ENCODE results near the gene DNAH7. TPM values are rescaled to one million over a fixed set of nuclear protein-coding genes. Genes with fewer than 3 reads are reported as not detected.

Gene DNAH7
- total RNA-seq, 1 experiment from 2014 or later: 0.09 TPM

GRCh38 chr2:195891081-195891480 lies 177.6 kb downstream of the DNAH7 start:
- H3K4me1 Mint-ChIP-seq: no peaks in the 10 kb centered on the region
- H2AFZ ChIP-seq (ENCODE audit: low read length): no peak overlapping the region
- no peaks in the 10 kb centered on the region for H3K9me3 Mint-ChIP-seq

More at GRCh38 chr2:195891081-195891480, 177.6 kb downstream of the DNAH7 start:
- Histone ChIP-seq H3K27ac (ENCODE audit: insufficient read length, low read depth, low read length) (no peak overlapping the region), H4K20me1 (ENCODE audit: control insufficient read depth, insufficient read depth, insufficient read length) (no peaks in the 10 kb centered on the region), H3T11ph (ENCODE audit: low read length) (no peak overlapping the region), H3K18ac (ENCODE audit: insufficient read length, low read depth, low read length) (no peak overlapping the region), H4K5ac (ENCODE audit: insufficient read length, low read depth, low read length) (no peak overlapping the region), H3K23ac (ENCODE audit: insufficient read length, low read depth, low read length) (no peak overlapping the region), H3K4ac (ENCODE audit: low read depth, low read length) (no peak overlapping the region), H2BK15ac (ENCODE audit: low read depth, low read length) (no peak overlapping the region), H3K79me1 (ENCODE audit: insufficient read depth, low read depth, low read length, poor library complexity, severe bottlenecking) (no peaks in the 10 kb centered on the region), H2AK5ac (ENCODE audit: insufficient read length, low read length) (no peak overlapping the region), H2BK12ac (ENCODE audit: insufficient read length, low read depth, low read length) (no peak overlapping the region), H3K14ac (ENCODE audit: insufficient read depth, low read length) (no peak overlapping the region), H3K4me1 (ENCODE audit: insufficient read depth, low read length) (no peaks in the 10 kb centered on the region), H3K4me2 (ENCODE audit: insufficient read depth, insufficient read length, low read length) (no peak overlapping the region), H2BK5ac (ENCODE audit: insufficient read length, low read length) (no peak overlapping the region), H3K9me3 (ENCODE audit: control insufficient read depth, low read depth, low read length) (no peaks in the 10 kb centered on the region), H2BK120ac (ENCODE audit: low read depth, low read length, poor library complexity, severe bottlenecking) (no peak overlapping the region), H4K91ac (ENCODE audit: insufficient read length, low read depth, low read length) (no peak overlapping the region), H2BK20ac (ENCODE audit: low read depth, low read length, poor library complexity, severe bottlenecking) (no peak overlapping the region), H4K8ac (replicated peaks; ENCODE audit: insufficient read length, low read depth, low read length) (no peak overlapping the region), H3K79me2 (ENCODE audit: insufficient read depth, low read length) (no peaks in the 10 kb centered on the region), H3K9ac (ENCODE audit: extremely low read depth, insufficient read length, low read length) (no peak overlapping the region), H3K56ac (ENCODE audit: insufficient read length, low read depth, low read length) (no peak overlapping the region), H3K23me2 (ENCODE audit: insufficient read length, low read depth, low read length, poor library complexity, severe bottlenecking) (no peaks in the 10 kb centered on the region), H3K27me3 (ENCODE audit: insufficient read depth, low read length) (no peaks in the 10 kb centered on the region)
- no peak overlapping the region for H3K27ac Mint-ChIP-seq
- DNase-seq: no peak
- no CpG with 5 or more reads among the region's 2 CpGs for WGBS (ENCODE audit: extremely low coverage, insufficient read length, low lambda C conversion rate)
- no peaks in the 10 kb centered on the region for H3K36me3 Mint-ChIP-seq (ENCODE audit: insufficient read depth in 1 of 3, low read depth in 3 of 3)
- no peaks in the 10 kb centered on the region for H3K27me3 Mint-ChIP-seq (ENCODE audit: low read depth)
- no peak for TF ChIP-seq CTCF (conservative IDR thresholded peaks at IDR 0.05)
- no peak overlapping the region for H3K4me3 Mint-ChIP-seq

Measured in H9 (cell line).